ENCODE measurements around the gene FAM124A. TPM values are rescaled to one million over a fixed set of nuclear protein-coding genes. Genes with fewer than 3 reads are reported as not detected.

The FAM124A gene
- total RNA-seq, 1 experiment from 2014 or later, result 0.12 TPM

DNA sequence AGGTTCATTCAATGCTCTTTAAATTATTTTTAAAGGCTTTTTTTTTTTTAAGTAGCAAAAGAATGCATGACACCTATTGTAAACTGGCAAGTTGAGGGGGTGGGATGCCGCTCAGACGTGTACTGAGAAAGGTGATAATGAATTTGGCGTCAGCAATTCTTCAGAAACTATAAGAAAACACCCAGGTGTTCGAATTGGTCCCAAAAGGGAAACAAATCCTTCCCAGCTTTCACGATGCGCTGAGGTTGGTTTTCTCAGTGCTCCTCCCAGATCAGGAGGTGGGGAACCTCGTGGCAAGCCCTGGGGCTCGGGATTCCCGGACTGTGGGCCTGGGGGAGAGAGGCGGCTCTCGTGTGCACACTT lies 543 bp upstream of the FAM124A start:
- Mint-ChIP-seq H3K4me1 (ENCODE audit: insufficient read depth, unreplicated experiment) (peaks cover 6% of the 10 kb centered on the region), H3K9me3 (ENCODE audit: unreplicated experiment) (no peaks in the 10 kb centered on the region), H3K27me3 (ENCODE audit: insufficient read depth, unreplicated experiment) (peaks cover 25% of the 10 kb centered on the region), H3K4me3 (ENCODE audit: unreplicated experiment) (peak overlapping the region; percentile 62), H3K27ac (ENCODE audit: low read depth, unreplicated experiment) (no peak overlapping the region), H3K36me3 (ENCODE audit: insufficient read depth, unreplicated experiment) (no peaks in the 10 kb centered on the region)
- TF ChIP-seq, protein P1, sequence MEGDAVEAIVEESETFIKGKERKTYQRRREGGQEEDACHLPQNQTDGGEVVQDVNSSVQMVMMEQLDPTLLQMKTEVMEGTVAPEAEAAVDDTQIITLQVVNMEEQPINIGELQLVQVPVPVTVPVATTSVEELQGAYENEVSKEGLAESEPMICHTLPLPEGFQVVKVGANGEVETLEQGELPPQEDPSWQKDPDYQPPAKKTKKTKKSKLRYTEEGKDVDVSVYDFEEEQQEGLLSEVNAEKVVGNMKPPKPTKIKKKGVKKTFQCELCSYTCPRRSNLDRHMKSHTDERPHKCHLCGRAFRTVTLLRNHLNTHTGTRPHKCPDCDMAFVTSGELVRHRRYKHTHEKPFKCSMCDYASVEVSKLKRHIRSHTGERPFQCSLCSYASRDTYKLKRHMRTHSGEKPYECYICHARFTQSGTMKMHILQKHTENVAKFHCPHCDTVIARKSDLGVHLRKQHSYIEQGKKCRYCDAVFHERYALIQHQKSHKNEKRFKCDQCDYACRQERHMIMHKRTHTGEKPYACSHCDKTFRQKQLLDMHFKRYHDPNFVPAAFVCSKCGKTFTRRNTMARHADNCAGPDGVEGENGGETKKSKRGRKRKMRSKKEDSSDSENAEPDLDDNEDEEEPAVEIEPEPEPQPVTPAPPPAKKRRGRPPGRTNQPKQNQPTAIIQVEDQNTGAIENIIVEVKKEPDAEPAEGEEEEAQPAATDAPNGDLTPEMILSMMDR (IDR thresholded peaks at IDR 0.05; ENCODE audit: unreplicated experiment), result no peak
- DNase-seq (ENCODE audit: unreplicated experiment), result peak; percentile 6
- intact Hi-C loops (cut with micrococcal nuclease), result loop anchor here (1.0 to 2.0 kb wide), 2 partner anchors 65 to 575 kb away; no protein-coding TSS in a partner anchor
- BruUV-seq (replicated peaks), result no TSS peak
- ChIA-PET POLR2A (no interaction called here), CTCF (interaction anchor here (0.5 to 2.2 kb wide), 3 partner anchors 18 to 560 kb away, joined by 3 to 11 read pairs (median 4); no protein-coding TSS in a partner anchor)

DNA sequence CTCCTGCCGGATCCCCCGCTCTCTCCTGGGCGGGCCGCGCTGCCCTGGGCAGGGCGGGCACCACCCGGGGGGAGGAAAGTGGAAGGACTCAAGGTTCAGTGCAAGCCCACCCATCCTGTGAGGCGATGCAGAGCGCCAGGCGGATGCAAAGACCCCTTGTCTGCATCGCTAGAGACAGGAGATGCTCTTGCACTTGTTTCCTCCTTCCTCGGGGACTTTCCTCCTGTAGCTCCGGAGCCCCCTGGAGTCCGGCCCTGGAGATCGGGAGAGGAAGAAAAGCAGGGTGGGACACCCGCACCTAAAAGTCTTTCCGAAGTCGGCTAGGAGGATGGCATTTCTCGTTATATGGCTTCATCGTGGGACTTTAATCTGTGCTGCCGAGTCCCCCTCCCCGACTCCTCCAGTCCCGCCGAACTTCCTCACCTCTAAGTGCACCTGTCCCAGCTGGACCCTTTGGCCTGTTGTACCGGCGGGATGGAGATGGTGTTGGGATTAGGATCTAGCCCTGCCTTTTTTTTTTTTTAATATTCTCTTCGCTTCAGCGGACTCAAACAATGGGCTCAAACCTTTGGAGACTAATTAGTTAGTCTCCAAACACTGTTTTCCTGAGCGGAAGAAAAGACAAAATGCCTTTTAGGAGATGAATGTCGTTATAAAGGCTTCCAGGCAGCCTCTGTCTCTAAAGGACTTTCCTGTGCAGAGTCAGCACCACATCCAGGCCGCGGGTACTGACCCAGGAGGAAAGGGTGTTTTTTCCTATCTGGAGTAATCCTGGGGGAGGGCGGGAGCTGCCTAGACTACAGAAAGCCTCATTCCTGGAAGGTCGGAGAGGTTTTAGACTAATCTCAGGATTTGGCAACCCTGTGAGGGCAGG lies 725 bp downstream of the FAM124A start:
- Mint-ChIP-seq H3K4me3 (ENCODE audit: unreplicated experiment) (peak overlapping the region; percentile 62), H3K27me3 (ENCODE audit: insufficient read depth, unreplicated experiment) (peaks cover 14% of the 10 kb centered on the region), H3K9me3 (ENCODE audit: unreplicated experiment) (no peaks in the 10 kb centered on the region), H3K4me1 (ENCODE audit: insufficient read depth, unreplicated experiment) (peaks cover 6% of the 10 kb centered on the region), H3K36me3 (ENCODE audit: insufficient read depth, unreplicated experiment) (no peaks in the 10 kb centered on the region), H3K27ac (ENCODE audit: low read depth, unreplicated experiment) (no peak overlapping the region)
- intact Hi-C loops (cut with micrococcal nuclease), result loop anchor here (1.0 to 2.0 kb wide), 2 partner anchors 63 to 574 kb away; no protein-coding TSS in a partner anchor
- no peak for DNase-seq (ENCODE audit: unreplicated experiment)
- no TSS peak for BruUV-seq (replicated peaks)
- ChIA-PET POLR2A (no interaction called here), CTCF (interaction anchor here (0.6 to 3.9 kb wide), 8 partner anchors 10 to 962 kb away, joined by 3 to 40 read pairs (median 4); no protein-coding TSS in a partner anchor)
- TF ChIP-seq, protein P1 (IDR thresholded peaks at IDR 0.05; ENCODE audit: unreplicated experiment), result no peak

DNA sequence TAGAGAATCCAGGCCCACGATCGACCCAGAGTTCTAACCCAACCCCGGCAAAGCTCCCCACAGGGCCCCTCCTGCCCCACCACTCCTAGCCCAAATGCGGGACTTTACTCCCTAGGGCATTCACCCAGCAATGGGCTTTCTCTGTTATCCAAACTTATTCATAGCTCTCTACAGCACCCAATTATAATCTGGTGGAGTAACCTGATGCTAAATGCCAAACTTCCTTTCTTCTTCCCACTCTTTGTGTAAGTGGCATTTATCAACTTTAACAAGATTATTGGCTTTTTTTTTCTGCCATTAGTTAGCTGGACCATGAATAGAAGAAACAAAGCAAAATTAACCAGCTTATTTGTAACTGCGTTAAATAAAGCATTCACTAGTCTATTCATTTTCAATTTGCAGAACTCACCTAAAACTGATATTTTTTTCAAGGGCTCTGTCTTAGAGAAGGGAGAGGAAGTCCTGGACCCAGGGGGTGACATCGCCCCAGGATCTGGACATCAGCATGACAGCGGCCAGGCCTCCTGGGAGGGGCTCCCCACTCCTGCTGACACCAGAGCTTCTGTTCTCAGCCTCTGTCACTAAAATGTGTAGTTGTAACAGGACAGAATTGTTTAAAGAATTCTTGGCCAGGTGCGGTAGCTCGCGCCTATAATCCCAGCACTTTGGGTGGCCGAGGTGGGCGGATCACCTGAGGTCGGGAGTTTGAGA lies 1.5 kb downstream of the FAM124A start:
- ChIA-PET POLR2A (no interaction called here), CTCF (interaction anchor here (0.6 to 3.9 kb wide), 7 partner anchors 10 to 666 kb away, joined by 3 to 40 read pairs (median 4); no protein-coding TSS in a partner anchor)
- Mint-ChIP-seq H3K9me3 (ENCODE audit: unreplicated experiment) (no peaks in the 10 kb centered on the region), H3K27me3 (ENCODE audit: insufficient read depth, unreplicated experiment) (peaks cover 14% of the 10 kb centered on the region), H3K36me3 (ENCODE audit: insufficient read depth, unreplicated experiment) (no peaks in the 10 kb centered on the region), H3K4me1 (ENCODE audit: insufficient read depth, unreplicated experiment) (peaks cover 6% of the 10 kb centered on the region), H3K4me3 (ENCODE audit: unreplicated experiment) (peak overlapping the region; percentile 7), H3K27ac (ENCODE audit: low read depth, unreplicated experiment) (no peak overlapping the region)
- intact Hi-C loops (cut with micrococcal nuclease), result loop anchor here (2.0 kb wide), 1 partner anchor 573 kb away; no protein-coding TSS in a partner anchor
- BruUV-seq (replicated peaks), result no TSS peak
- no peak for DNase-seq (ENCODE audit: unreplicated experiment)
- TF ChIP-seq, protein P1 (IDR thresholded peaks at IDR 0.05; ENCODE audit: unreplicated experiment), result no peak

DNA sequence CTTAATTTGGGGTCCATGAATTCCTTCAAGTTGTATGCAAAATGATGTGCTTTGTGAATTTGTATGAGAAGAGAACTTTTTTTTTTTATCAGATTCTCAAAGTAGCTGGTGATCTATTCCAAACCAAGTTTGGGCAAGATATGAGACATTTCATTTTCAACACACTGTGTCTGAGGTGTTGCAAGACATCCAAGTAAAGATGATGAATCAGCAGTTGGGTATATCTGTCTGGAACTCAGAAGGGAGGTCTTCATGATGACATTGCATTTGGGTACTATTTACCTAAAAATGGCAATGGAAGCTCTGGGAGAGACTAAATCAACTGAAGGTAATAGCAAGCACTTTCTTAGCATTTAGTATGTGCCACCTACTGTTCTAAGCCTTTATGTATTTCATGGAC lies 2.8 kb downstream of the FAM124A start:
- ChIA-PET POLR2A (no interaction called here), CTCF (interaction anchor here (0.6 to 3.9 kb wide), 6 partner anchors 11 to 100 kb away, joined by 3 to 40 read pairs (median 4); no protein-coding TSS in a partner anchor)
- H3K4me3 Mint-ChIP-seq (ENCODE audit: unreplicated experiment), result no peak overlapping the region
- intact Hi-C loops (cut with micrococcal nuclease), result no loop called here
- BruUV-seq (replicated peaks), result no TSS peak
- TF ChIP-seq, protein P1 (IDR thresholded peaks at IDR 0.05; ENCODE audit: unreplicated experiment), result no peak
- peak; percentile 36 for DNase-seq (ENCODE audit: unreplicated experiment)
- H3K27ac Mint-ChIP-seq (ENCODE audit: low read depth, unreplicated experiment), result no peak overlapping the region
- peaks cover 6% of the 10 kb centered on the region for H3K4me1 Mint-ChIP-seq (ENCODE audit: insufficient read depth, unreplicated experiment)
- no peaks in the 10 kb centered on the region for H3K9me3 Mint-ChIP-seq (ENCODE audit: unreplicated experiment)
- peaks cover 14% of the 10 kb centered on the region for H3K27me3 Mint-ChIP-seq (ENCODE audit: insufficient read depth, unreplicated experiment)
- H3K36me3 Mint-ChIP-seq (ENCODE audit: insufficient read depth, unreplicated experiment), result no peaks in the 10 kb centered on the region
